ENCODE data around the gene PNPLA7. TPM values are rescaled to one million over a fixed set of nuclear protein-coding genes. Genes with fewer than 3 reads are reported as not detected.

The PNPLA7 gene
- total and polyA plus RNA-seq, 10 of the 15 experiments (the other 5 are each of a cell fraction or from before 2014, with no cell fraction given) = 0.04 to 0.85 (median 0.19) TPM; not detected in 1

- TF ChIP-seq KAT2A (conservative IDR thresholded peaks at IDR 0.05; ENCODE audit: control insufficient read depth, low read depth, low read length) (no peak), SRF (IDR thresholded peaks at IDR 0.05; ENCODE audit: low read depth in 2 of 2, low read length in 2 of 2) (no peak), TCF3 (IDR thresholded peaks at IDR 0.05; ENCODE audit: borderline replicate concordance, insufficient read depth, low read depth, low read length) (no peak)
Measured at GRCh38 chr9:137436761-137437600, 113.2 kb downstream of the PNPLA7 start (continued).

DNA sequence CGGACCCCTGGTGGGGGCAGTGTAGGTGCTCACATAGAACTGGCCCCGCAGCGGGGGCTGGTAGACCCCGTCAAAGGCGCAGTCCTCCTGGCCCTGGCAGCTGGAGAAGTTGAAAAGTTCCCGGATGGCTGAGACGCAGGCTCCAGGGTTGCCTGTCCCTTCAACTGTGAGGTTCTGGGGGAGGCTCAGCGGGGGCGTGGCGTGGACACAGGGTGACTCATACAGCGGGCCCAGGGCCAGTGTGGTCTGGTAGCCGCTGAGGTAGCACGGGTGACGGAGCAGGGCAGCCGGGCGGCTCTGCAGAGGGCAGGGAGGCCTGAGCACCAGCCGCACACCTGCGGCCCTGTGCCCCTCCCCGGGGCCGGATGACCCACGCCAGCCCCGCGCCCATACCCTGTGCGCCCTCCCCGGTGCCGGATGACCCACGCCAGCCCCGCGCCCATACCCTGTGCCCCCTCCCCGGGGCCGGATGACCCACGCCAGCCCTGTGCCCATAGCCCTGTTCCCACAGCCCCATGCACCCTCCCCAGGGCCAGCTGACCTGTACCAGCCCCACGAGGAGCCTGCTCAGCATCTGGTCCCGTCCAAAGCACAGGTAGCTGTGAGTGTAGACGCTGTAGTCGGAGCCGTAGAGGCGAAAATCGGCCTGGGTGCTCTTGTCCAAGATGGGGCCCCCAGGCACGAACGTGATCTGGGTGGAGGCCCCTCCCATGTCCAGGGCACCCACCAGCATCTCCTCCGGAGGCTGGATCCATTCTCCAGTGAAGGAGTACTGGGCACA, 114.0 kb downstream of the PNPLA7 start:
- no peak for TF ChIP-seq CEBPZ (IDR thresholded peaks at IDR 0.05; ENCODE audit: low read depth, low read length)
- no peak for TF ChIP-seq ZSCAN29 (IDR thresholded peaks at IDR 0.05)
- TF ChIP-seq MTA2 (IDR thresholded peaks at IDR 0.05; ENCODE audit: low read depth) = no peak
- TF ChIP-seq IKZF2 (IDR thresholded peaks at IDR 0.05) = no peak
- no peak for TF ChIP-seq ZBTB11 (CRISPR knock-in tag; IDR thresholded peaks at IDR 0.05)
- no peak for TF ChIP-seq JUNB (IDR thresholded peaks at IDR 0.05)
- TF ChIP-seq ZNF384 (IDR thresholded peaks at IDR 0.05; ENCODE audit: borderline replicate concordance, low read depth, low read length) = no peak
- in situ Hi-C loops (cut with MboI) = no loop called here
- RAD21 ChIA-PET (ENCODE audit: unreplicated experiment) = no interaction called here
- Histone ChIP-seq H3K36me3 (ENCODE audit: control insufficient read depth in 2 of 2, insufficient read depth in 2 of 2, low read length in 1 of 2) (no peaks in the 10 kb centered on the region), H3K4me1 (ENCODE audit: control insufficient read depth, insufficient read depth, low read length) (no peaks in the 10 kb centered on the region), H2AFZ (ENCODE audit: control insufficient read depth, low read depth, low read length) (no peak overlapping the region), H3K27ac (ENCODE audit: control insufficient read depth, insufficient read depth) (no peak overlapping the region), H3K27me3 (replicated peaks in 1 of 2; ENCODE audit: control insufficient read depth in 2 of 2, insufficient read depth in 2 of 2, low read length in 1 of 2) (no peaks in the 10 kb centered on the region), H4K20me1 (ENCODE audit: control insufficient read depth, insufficient read depth) (no peaks in the 10 kb centered on the region), H3K4me3 (no peak overlapping the region), H3K79me2 (ENCODE audit: control insufficient read depth, insufficient read depth, low read length) (no peaks in the 10 kb centered on the region), H3K4me2 (ENCODE audit: control insufficient read depth, insufficient read depth) (no peak overlapping the region), H3K9ac (ENCODE audit: control insufficient read depth, insufficient read depth, low read length) (no peak overlapping the region), H3K9me3 (replicated peaks; ENCODE audit: control insufficient read depth, insufficient read depth, low read length) (no peaks in the 10 kb centered on the region)
- CTCF ChIA-PET = no interaction called here
- POLR2A ChIA-PET = no interaction called here
- ATAC-seq (peak; percentile 87), FAIRE-seq (no peak), DNase-seq (ENCODE audit: low read depth, low spot score) (no peak)
- no TSS peak for BruUV-seq (replicated peaks)
- intact Hi-C loops (cut with micrococcal nuclease; ENCODE audit: unreplicated experiment) = no loop called here
- SMC1A ChIA-PET (ENCODE audit: uncharacterized antibody, unreplicated experiment) = no interaction called here
- 16% methylated on average over 36 of the region's 42 CpGs for WGBS (ENCODE audit: insufficient coverage, insufficient replicate concordance, low lambda C conversion rate, missing lambda C conversion rate)

Data from GM12878 (cell line).